GM23338 (cell line): ENCODE results near the gene SLC7A6. TPM values are rescaled to one million over a fixed set of nuclear protein-coding genes. Genes with fewer than 3 reads are reported as not detected.

Experiments
- ATAC-seq: fragments of 200-7000 bp; cut with Tn5 transposase; 3 replicates; pipeline ENCODE4 v1.9.1; 2020
- DNase-seq: peaks from one replicate; pipeline ENCODE4 v3.0.0-alpha.2; 2015; ENCODE audit warnings: low spot score
- H2AFZ ChIP-seq: fragments of 200-600 bp; sonication (generic); 2 replicates; pipeline ENCODE4 v1.8.0; 2016; ENCODE audit warnings: antibody characterized with exemption, mild to moderate bottlenecking, moderate library complexity
- H3F3A ChIP-seq: fragments of 200-600 bp; sonication (generic); replicated peaks from 2 replicates; pipeline ENCODE4 v1.8.0; 2017; ENCODE audit warnings: antibody characterized with exemption, mixed run types, low read depth
- H3K27ac ChIP-seq: fragments of 200-600 bp; sonication (generic); 2 replicates; pipeline ENCODE4 v1.6.1; 2016; ENCODE audit warnings: low read depth
- H3K27me3 ChIP-seq: fragments of 200-600 bp; sonication (generic); 2 replicates; pipeline ENCODE4 v1.8.0; 2016; ENCODE audit warnings: mild to moderate bottlenecking, mixed run types, moderate library complexity; ENCODE audit not compliant: insufficient read depth
- H3K36me3 ChIP-seq: fragments of 200-600 bp; sonication (generic); 2 replicates; pipeline ENCODE4 v1.8.0; 2016; ENCODE audit warnings: mild to moderate bottlenecking; ENCODE audit not compliant: insufficient read depth
- H3K4me1 ChIP-seq: fragments of 200-600 bp; sonication (generic); 2 replicates; pipeline ENCODE4 v1.8.0; 2016; ENCODE audit warnings: mild to moderate bottlenecking, moderate library complexity; ENCODE audit not compliant: insufficient read depth
- H3K4me2 ChIP-seq: fragments of 200-600 bp; sonication (generic); 2 replicates; pipeline ENCODE4 v1.7.1; 2017; ENCODE audit warnings: mixed run types
- H3K4me3 ChIP-seq: fragments of 200-600 bp; sonication (generic); 2 replicates; pipeline ENCODE4 v1.6.1; 2016; ENCODE audit warnings: mixed run types
- H3K79me2 ChIP-seq: fragments of 200-600 bp; sonication (generic); replicated peaks from 2 replicates; pipeline ENCODE4 v1.8.0; 2017; ENCODE audit warnings: mild to moderate bottlenecking; ENCODE audit not compliant: insufficient read depth
- H3K9me2 ChIP-seq: fragments of 200-600 bp; sonication (generic); 2 replicates; pipeline ENCODE4 v1.8.0; 2017; ENCODE audit not compliant: insufficient read depth
- H4K20me1 ChIP-seq: fragments of 200-600 bp; sonication (generic); replicated peaks from 2 replicates; pipeline ENCODE4 v1.8.0; 2017; ENCODE audit warnings: mild to moderate bottlenecking; ENCODE audit not compliant: insufficient read depth
- H3K27ac Mint-ChIP-seq: 2 replicates; pipeline ENCODE4 v1.8.0; 2020; ENCODE audit warnings: inconsistent platforms, mild to moderate bottlenecking, moderate library complexity, mixed read lengths
- H3K27me3 Mint-ChIP-seq: 3 replicates; pipeline ENCODE4 v1.8.0; 2022; ENCODE audit warnings: low read depth, mild to moderate bottlenecking, moderate library complexity, mixed read lengths, inconsistent platforms; ENCODE audit not compliant: insufficient read depth, poor library complexity
- H3K36me3 Mint-ChIP-seq: 3 replicates; pipeline ENCODE4 v1.8.0; 2021; ENCODE audit warnings: low read depth, mild to moderate bottlenecking, inconsistent platforms, moderate library complexity, mixed read lengths
- H3K4me1 Mint-ChIP-seq: 3 replicates; pipeline ENCODE4 v1.8.0; 2020; ENCODE audit warnings: mild to moderate bottlenecking, inconsistent platforms, mixed read lengths
- H3K4me3 Mint-ChIP-seq: 3 replicates; pipeline ENCODE4 v1.8.0; 2021; ENCODE audit warnings: moderate library complexity, mild to moderate bottlenecking, inconsistent platforms, mixed read lengths
- H3K9me3 Mint-ChIP-seq: 3 replicates; pipeline ENCODE4 v1.8.0; 2020; ENCODE audit warnings: moderate library complexity, mild to moderate bottlenecking, inconsistent platforms, mixed read lengths
- CTCF ChIP-seq, 2 experiments: fragments of 200-600 bp in 1 of 2; sonication (generic) in 1 of 2; conservative IDR thresholded peaks; 2 replicates each; pipeline versions ENCODE4 v1.5.1 to v1.6.1; 2016 to 2017; ENCODE audit warnings: antibody characterized with exemption in 2 of 2, low read depth in 2 of 2, mild to moderate bottlenecking in 2 of 2, moderate library complexity in 1 of 2
- ETS1 ChIP-seq: IDR thresholded peaks from 2 replicates; pipeline ENCODE4 v1.6.1; 2016; ENCODE audit warnings: antibody characterized with exemption
- EZH2phosphoT487 ChIP-seq: fragments of 200-600 bp; sonication (generic); IDR thresholded peaks from one replicate; pipeline ENCODE4 v1.8.1; 2018; ENCODE audit warnings: antibody characterized with exemption; ENCODE audit not compliant: unreplicated experiment
- JUNB ChIP-seq: IDR thresholded peaks from one replicate; pipeline ENCODE4 v1.6.1; 2016; ENCODE audit warnings: antibody characterized with exemption; ENCODE audit not compliant: unreplicated experiment
- POLR2AphosphoS5 ChIP-seq: IDR thresholded peaks from 2 replicates; pipeline ENCODE4 v1.6.1; 2016; ENCODE audit warnings: antibody characterized with exemption, low read depth
- REST ChIP-seq: IDR thresholded peaks from one replicate; pipeline ENCODE4 v1.6.1; 2018; ENCODE audit warnings: antibody characterized with exemption; ENCODE audit not compliant: unreplicated experiment
- STAT1 ChIP-seq: IDR thresholded peaks from one replicate; pipeline ENCODE4 v1.6.1; 2016; ENCODE audit warnings: antibody characterized with exemption; ENCODE audit not compliant: unreplicated experiment
- ZNF331 ChIP-seq: fragments of 250-450 bp; sonication (Bioruptor Pico); IDR thresholded peaks from 2 replicates; pipeline ENCODE4 v1.5.0; 2020; ENCODE audit warnings: low read depth, mild to moderate bottlenecking, moderate library complexity
- ZNF462 ChIP-seq: fragments of 250-450 bp; sonication (Bioruptor Pico); IDR thresholded peaks from 2 replicates; pipeline ENCODE4 v1.5.0; 2020; ENCODE audit warnings: mild to moderate bottlenecking, moderate library complexity
- polyA plus RNA-seq: library from polyadenylated mRNA; unstranded; fragments of >200 nt; fragmentation: Nextera tagmentation; extraction: Ambion mirVana; gene quantifications from 2 replicates; pipeline ENCODE4 v1.2.1, GENCODE V29; 2016
- total RNA-seq: library from RNA; depleted of rRNA; stranded (reverse); fragments of >200 nt; shearing (Covaris generic); gene quantifications from 2 replicates; pipeline ENCODE4 v1.2.3, GENCODE V29; 2014

Gene SLC7A6
- total and polyA plus RNA-seq, 2 experiments from 2014 or later = 16.6 to 30.9 TPM

GRCh38 chr16:68273459-68273858 is 9.1 kb downstream of the SLC7A6 start (continued):
- no peak for TF ChIP-seq ZNF462
- TF ChIP-seq JUNB = no peak
- TF ChIP-seq ZNF331 (CRISPR knock-in tag) = no peak

- H3K4me1 ChIP-seq = peaks cover 8% of the 10 kb centered on the region
- ATAC-seq = no peak
- no peak overlapping the region for H3K27ac ChIP-seq
- Mint-ChIP-seq H3K27me3 (peaks cover 5% of the 10 kb centered on the region), H3K36me3 (peaks cover 29% of the 10 kb centered on the region), H3K27ac (no peak overlapping the region), H3K4me1 (peaks cover 6% of the 10 kb centered on the region), H3K9me3 (no peaks in the 10 kb centered on the region), H3K4me3 (no peak overlapping the region)
- H4K20me1 ChIP-seq = peaks cover 13% of the 10 kb centered on the region
- no peaks in the 10 kb centered on the region for H3K27me3 ChIP-seq
- DNase-seq = no peak
- no peak overlapping the region for H2AFZ ChIP-seq
- no peak overlapping the region for H3K4me2 ChIP-seq
- H3K9me2 ChIP-seq = no peaks in the 10 kb centered on the region
- H3K36me3 ChIP-seq = no peaks in the 10 kb centered on the region
- H3F3A ChIP-seq = no peaks in the 10 kb centered on the region
- H3K4me3 ChIP-seq = no peak overlapping the region
- H3K79me2 ChIP-seq = peaks cover 40% of the 10 kb centered on the region
- TF ChIP-seq ETS1 (no peak), STAT1 (no peak), REST (no peak), EZH2phosphoT487 (no peak), POLR2AphosphoS5 (no peak), CTCF (conservative IDR thresholded peaks at IDR 0.05; ENCODE audit: low read depth in 2 of 2) (no peak)
These were observed 9.6 kb downstream of the SLC7A6 start for GRCh38 chr16:68273896-68274295.
